Measurements from ENCODE around the gene FSHR. TPM values are rescaled to one million over a fixed set of nuclear protein-coding genes. Genes with fewer than 3 reads are reported as not detected.

The FSHR gene
- polyA plus RNA-seq, result not detected in 3 replicates
- not detected for polyA plus RNA-seq (2011; ENCODE audit: low read depth)
- polyA plus RNA-seq (2011; cell fraction: cytosol; rRNA removed), result not detected in 2 replicates
- not detected in 2 replicates for polyA plus RNA-seq (2011; cell fraction: nucleus; rRNA removed)
- polyA plus RNA-seq (2012; ENCODE audit: low replicate concordance), result not detected in 2 replicates
- not detected in 3 replicates for polyA minus RNA-seq
- not detected for polyA minus RNA-seq (2011; cell fraction: cytosol; rRNA and poly(A)+ RNA removed)
- not detected in 2 replicates for polyA minus RNA-seq (2011; cell fraction: nucleus; rRNA and poly(A)+ RNA removed)

DNA sequence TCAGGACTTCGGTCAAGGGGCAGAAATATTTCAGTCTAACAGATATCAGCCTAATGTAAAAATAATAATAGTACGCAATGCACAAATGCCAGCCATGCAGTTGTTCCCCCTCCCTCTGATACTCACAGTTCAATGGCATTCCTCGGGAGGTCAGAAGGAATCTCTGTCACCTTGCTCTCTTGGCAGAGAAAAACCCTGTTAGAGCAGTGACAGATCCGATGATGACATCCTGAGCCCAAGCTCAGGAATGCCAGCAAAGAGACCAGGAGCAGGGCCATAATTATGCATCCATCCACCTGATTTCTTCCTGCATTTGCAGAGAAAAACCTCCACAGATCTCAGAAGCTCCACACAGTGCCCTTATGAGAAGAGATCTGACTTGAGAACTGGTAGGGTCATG lies at the start of gene FSHR:
Gene FSHR, minus strand, starts transcription at position 376 of the 400 bp plus-strand sequence. Its CDS starts 98 bp downstream, at position 278.
- Histone ChIP-seq H3K4me1 (ENCODE audit: control insufficient read depth, extremely low read depth, insufficient read depth, low read length) (no peaks in the 10 kb centered on the region), H3K79me2 (ENCODE audit: control insufficient read depth, insufficient read depth, low read length) (no peaks in the 10 kb centered on the region), H4K20me1 (ENCODE audit: control insufficient read depth, extremely low read depth, insufficient read depth, low read length) (no peaks in the 10 kb centered on the region), H3K9me1 (ENCODE audit: control insufficient read depth, extremely low read depth, insufficient read depth, low read length) (no peaks in the 10 kb centered on the region), H3K9me3 (ENCODE audit: control insufficient read depth, low read depth, low read length) (no peaks in the 10 kb centered on the region), H3K27me3 (ENCODE audit: control insufficient read depth, extremely low read depth, insufficient read depth, low read length) (no peaks in the 10 kb centered on the region), H2AFZ (ENCODE audit: control insufficient read depth, low read length) (no peak within 1 kb of the TSS), H3K27ac (ENCODE audit: control insufficient read depth, insufficient read depth, low read length) (no peak within 1 kb of the TSS), H3K4me3 (ENCODE audit: control insufficient read depth in 2 of 3, extremely low read depth in 1 of 3, insufficient read depth in 2 of 3, low read depth in 1 of 3, low read length in 3 of 3) (no peak within 1 kb of the TSS), H3K36me3 (ENCODE audit: control insufficient read depth in 2 of 2, extremely low read depth in 1 of 2, insufficient read depth in 2 of 2, low read length in 2 of 2) (no peaks in the 10 kb centered on the region), H3K9ac (ENCODE audit: control insufficient read depth, extremely low read depth, insufficient read depth, low read length) (no peak within 1 kb of the TSS), H3K4me2 (ENCODE audit: control insufficient read depth, extremely low read depth, insufficient read depth, low read depth, low read length) (no peak within 1 kb of the TSS)
- dilution Hi-C loops (cut with MboI; ENCODE audit: extremely low pct_ligation_motif_present, low sequenced_read_pairs), result no loop called here
- TF ChIP-seq EZH2 (IDR thresholded peaks at IDR 0.05; ENCODE audit: low read length), result no peak
- DNase-seq (ENCODE audit: low read depth, low spot score) (no peak), FAIRE-seq (no peak)

DNA sequence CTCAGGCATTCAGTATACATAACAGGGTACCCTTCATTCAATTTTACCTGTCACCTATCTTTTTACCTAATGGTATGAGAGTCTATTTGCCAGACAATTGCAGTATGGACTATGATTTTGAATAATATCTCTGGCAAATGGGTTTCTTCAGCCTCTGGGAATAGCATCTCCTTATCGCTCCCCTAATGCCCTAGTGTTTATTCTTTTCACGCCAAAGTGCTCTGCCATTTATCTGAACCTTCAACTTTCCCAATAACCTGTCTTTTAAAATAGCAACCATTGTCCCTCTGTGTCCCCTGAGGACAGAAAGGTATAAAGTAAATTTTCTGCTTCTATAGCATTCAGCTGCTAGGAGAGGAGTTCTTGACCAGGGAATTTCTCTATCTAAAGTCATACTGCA lies 45.0 kb upstream of the FSHR start:
- no peaks in the 10 kb centered on the region for H3K79me2 ChIP-seq (ENCODE audit: control insufficient read depth, insufficient read depth, low read length)
- H2AFZ ChIP-seq (ENCODE audit: control insufficient read depth, low read length), result no peak overlapping the region
- H3K4me3 ChIP-seq (ENCODE audit: control insufficient read depth in 2 of 3, extremely low read depth in 1 of 3, insufficient read depth in 2 of 3, low read depth in 1 of 3, low read length in 3 of 3), result no peak overlapping the region
- H4K20me1 ChIP-seq (ENCODE audit: control insufficient read depth, extremely low read depth, insufficient read depth, low read length), result no peaks in the 10 kb centered on the region
- DNase-seq (ENCODE audit: low read depth, low spot score) (no peak), FAIRE-seq (no peak)
- H3K9me3 ChIP-seq (ENCODE audit: control insufficient read depth, low read depth, low read length), result no peaks in the 10 kb centered on the region
- H3K27ac ChIP-seq (ENCODE audit: control insufficient read depth, insufficient read depth, low read length), result no peak overlapping the region
- dilution Hi-C loops (cut with MboI; ENCODE audit: extremely low pct_ligation_motif_present, low sequenced_read_pairs), result no loop called here
- TF ChIP-seq EZH2 (IDR thresholded peaks at IDR 0.05; ENCODE audit: low read length), result no peak
- H3K9ac ChIP-seq (ENCODE audit: control insufficient read depth, extremely low read depth, insufficient read depth, low read length), result no peak overlapping the region
- no peaks in the 10 kb centered on the region for H3K27me3 ChIP-seq (ENCODE audit: control insufficient read depth, extremely low read depth, insufficient read depth, low read length)
- no peaks in the 10 kb centered on the region for H3K9me1 ChIP-seq (ENCODE audit: control insufficient read depth, extremely low read depth, insufficient read depth, low read length)
- no peaks in the 10 kb centered on the region for H3K36me3 ChIP-seq (ENCODE audit: control insufficient read depth in 2 of 2, extremely low read depth in 1 of 2, insufficient read depth in 2 of 2, low read length in 2 of 2)
- H3K4me1 ChIP-seq (ENCODE audit: control insufficient read depth, extremely low read depth, insufficient read depth, low read length), result no peaks in the 10 kb centered on the region
- H3K4me2 ChIP-seq (ENCODE audit: control insufficient read depth, extremely low read depth, insufficient read depth, low read depth, low read length), result no peak overlapping the region

GRCh38 chr2:49194701-49195100 lies 40.4 kb upstream of the FSHR start:
- TF ChIP-seq, protein P1, sequence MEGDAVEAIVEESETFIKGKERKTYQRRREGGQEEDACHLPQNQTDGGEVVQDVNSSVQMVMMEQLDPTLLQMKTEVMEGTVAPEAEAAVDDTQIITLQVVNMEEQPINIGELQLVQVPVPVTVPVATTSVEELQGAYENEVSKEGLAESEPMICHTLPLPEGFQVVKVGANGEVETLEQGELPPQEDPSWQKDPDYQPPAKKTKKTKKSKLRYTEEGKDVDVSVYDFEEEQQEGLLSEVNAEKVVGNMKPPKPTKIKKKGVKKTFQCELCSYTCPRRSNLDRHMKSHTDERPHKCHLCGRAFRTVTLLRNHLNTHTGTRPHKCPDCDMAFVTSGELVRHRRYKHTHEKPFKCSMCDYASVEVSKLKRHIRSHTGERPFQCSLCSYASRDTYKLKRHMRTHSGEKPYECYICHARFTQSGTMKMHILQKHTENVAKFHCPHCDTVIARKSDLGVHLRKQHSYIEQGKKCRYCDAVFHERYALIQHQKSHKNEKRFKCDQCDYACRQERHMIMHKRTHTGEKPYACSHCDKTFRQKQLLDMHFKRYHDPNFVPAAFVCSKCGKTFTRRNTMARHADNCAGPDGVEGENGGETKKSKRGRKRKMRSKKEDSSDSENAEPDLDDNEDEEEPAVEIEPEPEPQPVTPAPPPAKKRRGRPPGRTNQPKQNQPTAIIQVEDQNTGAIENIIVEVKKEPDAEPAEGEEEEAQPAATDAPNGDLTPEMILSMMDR (optimal IDR thresholded peaks at IDR 0.05 in 1 of 3, IDR thresholded peaks at IDR 0.05 in 1 of 3, conservative IDR thresholded peaks at IDR 0.05 in 1 of 3; ENCODE audit: extremely low read depth in 1 of 3, insufficient read depth in 2 of 3, low read length in 3 of 3), result no peak
- no peak for TF ChIP-seq EZH2 (IDR thresholded peaks at IDR 0.05; ENCODE audit: low read length)

More at GRCh38 chr2:49194701-49195100, 40.4 kb upstream of the FSHR start:
- H3K9ac ChIP-seq (ENCODE audit: control insufficient read depth, extremely low read depth, insufficient read depth, low read length), result no peak overlapping the region
- H3K4me2 ChIP-seq (ENCODE audit: control insufficient read depth, extremely low read depth, insufficient read depth, low read depth, low read length), result no peak overlapping the region
- no peaks in the 10 kb centered on the region for H3K27me3 ChIP-seq (ENCODE audit: control insufficient read depth, extremely low read depth, insufficient read depth, low read length)
- H3K27ac ChIP-seq (ENCODE audit: control insufficient read depth, insufficient read depth, low read length), result no peak overlapping the region
- no peaks in the 10 kb centered on the region for H3K36me3 ChIP-seq (ENCODE audit: control insufficient read depth in 2 of 2, extremely low read depth in 1 of 2, insufficient read depth in 2 of 2, low read length in 2 of 2)
- H3K4me3 ChIP-seq (ENCODE audit: control insufficient read depth in 2 of 3, extremely low read depth in 1 of 3, insufficient read depth in 2 of 3, low read depth in 1 of 3, low read length in 3 of 3), result no peak overlapping the region
- dilution Hi-C loops (cut with MboI; ENCODE audit: extremely low pct_ligation_motif_present, low sequenced_read_pairs), result no loop called here
- H4K20me1 ChIP-seq (ENCODE audit: control insufficient read depth, extremely low read depth, insufficient read depth, low read length), result no peaks in the 10 kb centered on the region
- FAIRE-seq, result no peak
- no peaks in the 10 kb centered on the region for H3K9me1 ChIP-seq (ENCODE audit: control insufficient read depth, extremely low read depth, insufficient read depth, low read length)
- no peaks in the 10 kb centered on the region for H3K9me3 ChIP-seq (ENCODE audit: control insufficient read depth, low read depth, low read length)
- DNase-seq (ENCODE audit: low read depth, low spot score), result no peak
- no peaks in the 10 kb centered on the region for H3K4me1 ChIP-seq (ENCODE audit: control insufficient read depth, extremely low read depth, insufficient read depth, low read length)
- H3K79me2 ChIP-seq (ENCODE audit: control insufficient read depth, insufficient read depth, low read length), result no peaks in the 10 kb centered on the region
- H2AFZ ChIP-seq (ENCODE audit: control insufficient read depth, low read length), result no peak overlapping the region
